Activated CD4-positive, alpha-beta memory T cell treated with anti-CD3 and anti-CD28 coated beads for 36 hours (primary cell): ENCODE measurements around the gene FGD5. TPM values are rescaled to one million over a fixed set of nuclear protein-coding genes. Genes with fewer than 3 reads are reported as not detected.

Experiments
- CTCF ChIA-PET: fragments of 350-600 bp; sonication (Branson Sonifier 250); formaldehyde crosslinking; loops from one replicate; lab custom pipeline; 2021; ENCODE audit warnings: antibody characterized with exemption, inconsistent platforms; lab: Charles Lee
- POLR2A ChIA-PET: fragments of 350-600 bp; sonication (Branson Sonifier 250); formaldehyde crosslinking; loops from one replicate; lab custom pipeline; 2021; ENCODE audit warnings: antibody characterized with exemption; lab: Charles Lee
- DNase-seq: peaks from one replicate; pipeline ENCODE4 v3.0.0-alpha.2; 2020
- H3K27ac Mint-ChIP-seq: one replicate; pipeline ENCODE4 v1.8.0; 2021; ENCODE audit warnings: mixed read lengths
- H3K27me3 Mint-ChIP-seq: one replicate; pipeline ENCODE4 v1.8.0; 2021; ENCODE audit warnings: mixed read lengths
- H3K36me3 Mint-ChIP-seq: one replicate; pipeline ENCODE4 v1.8.0; 2021; ENCODE audit warnings: mixed read lengths
- H3K4me1 Mint-ChIP-seq: one replicate; pipeline ENCODE4 v1.8.0; 2021; ENCODE audit warnings: low read depth, mixed read lengths
- H3K4me3 Mint-ChIP-seq: one replicate; pipeline ENCODE4 v1.8.0; 2021; ENCODE audit warnings: mild to moderate bottlenecking, mixed read lengths
- H3K9me3 Mint-ChIP-seq: one replicate; pipeline ENCODE4 v1.8.0; 2021; ENCODE audit warnings: mixed read lengths
- intact Hi-C: fragments of 100-400 bp; cut with micrococcal nuclease; formaldehyde crosslinking; loops from one replicate; pipeline ENCODE4 v1.15.1; 2023
- total RNA-seq, 2 experiments: library from RNA; stranded (reverse); gene quantifications; one replicate each; pipeline ENCODE4 v1.2.3, GENCODE V29; 2021

FGD5 gene
- total RNA-seq, 2 experiments from 2014 or later: 0.12 TPM; not detected in 1

GRCh38 chr3:14911651-14912050 lies 92.9 kb downstream of the FGD5 start:
- H3K4me3 Mint-ChIP-seq: no peak overlapping the region
- peaks cover 1% of the 10 kb centered on the region for H3K27me3 Mint-ChIP-seq
- ChIA-PET CTCF (interaction anchor here (2.1 kb wide), 1 partner anchor 10 kb away, joined by 8 read pairs; no protein-coding TSS in a partner anchor), POLR2A (no interaction called here)
- no peak for DNase-seq
- H3K4me1 Mint-ChIP-seq: no peaks in the 10 kb centered on the region
- H3K27ac Mint-ChIP-seq: no peak overlapping the region
- peaks cover 1% of the 10 kb centered on the region for H3K9me3 Mint-ChIP-seq
- intact Hi-C loops: no loop called here
- H3K36me3 Mint-ChIP-seq: no peaks in the 10 kb centered on the region

GRCh38 chr3:14913071-14913925 lies 94.5 kb downstream of the FGD5 start:
- Mint-ChIP-seq H3K4me3 (no peak overlapping the region), H3K27ac (no peak overlapping the region), H3K27me3 (peaks cover 1% of the 10 kb centered on the region), H3K9me3 (no peaks in the 10 kb centered on the region), H3K36me3 (no peaks in the 10 kb centered on the region), H3K4me1 (no peaks in the 10 kb centered on the region)
- DNase-seq: no peak
- CTCF ChIA-PET: interaction anchor here (0.9 to 1.1 kb wide), 3 partner anchors 8 to 123 kb away, joined by 3 to 6 read pairs (median 4); no protein-coding TSS in a partner anchor
- intact Hi-C loops: no loop called here
- POLR2A ChIA-PET: no interaction called here

DNA sequence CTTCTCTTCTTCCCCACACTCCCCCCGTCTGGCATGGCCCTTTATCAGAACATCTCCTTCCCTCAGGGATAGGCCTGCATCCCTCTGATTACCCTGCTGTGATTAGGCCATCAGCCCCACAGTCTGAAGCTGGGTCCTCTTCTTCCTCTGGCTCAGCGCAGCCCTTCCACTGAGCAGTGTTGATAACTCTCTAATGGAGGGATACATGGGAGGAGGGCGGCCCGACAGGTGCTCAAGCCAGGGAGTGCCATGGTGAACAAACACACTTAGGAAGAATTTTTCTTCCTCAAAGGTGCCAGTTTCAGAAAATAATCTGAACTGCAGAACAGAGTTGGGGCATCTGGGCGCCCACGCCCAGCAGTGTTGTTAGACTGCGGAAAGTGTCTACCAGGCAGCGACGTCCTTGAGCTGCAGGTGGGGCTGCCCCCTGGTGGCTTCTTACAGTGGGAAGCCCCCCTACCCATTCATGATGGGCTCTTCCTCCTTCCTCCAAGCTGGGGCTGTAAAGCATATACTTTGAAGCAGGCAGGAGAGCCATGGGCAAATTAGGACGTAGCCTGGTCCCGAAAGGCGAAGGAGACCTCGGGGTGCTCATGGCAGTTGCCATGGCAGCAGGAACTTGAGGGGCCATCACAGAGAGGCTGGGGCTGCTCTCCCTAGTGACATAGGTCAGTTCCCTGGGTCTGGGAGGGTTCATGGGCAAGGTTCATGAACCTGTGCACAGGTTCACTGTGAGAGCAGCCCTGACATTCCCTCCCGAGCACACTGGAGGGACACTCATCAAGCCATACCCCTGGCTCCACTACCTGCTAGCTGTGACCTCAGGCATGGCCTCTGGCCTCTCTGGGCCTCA lies 95.4 kb downstream of the FGD5 start:
- intact Hi-C loops: no loop called here
- Mint-ChIP-seq H3K4me1 (no peaks in the 10 kb centered on the region), H3K4me3 (no peak overlapping the region), H3K36me3 (no peaks in the 10 kb centered on the region), H3K27me3 (peaks cover 1% of the 10 kb centered on the region), H3K9me3 (no peaks in the 10 kb centered on the region), H3K27ac (no peak overlapping the region)
- CTCF ChIA-PET: interaction anchor here (0.9 to 1.1 kb wide), 2 partner anchors 7 to 9 kb away, joined by 3 to 4 read pairs; no protein-coding TSS in a partner anchor
- no peak for DNase-seq
- POLR2A ChIA-PET: no interaction called here

DNA sequence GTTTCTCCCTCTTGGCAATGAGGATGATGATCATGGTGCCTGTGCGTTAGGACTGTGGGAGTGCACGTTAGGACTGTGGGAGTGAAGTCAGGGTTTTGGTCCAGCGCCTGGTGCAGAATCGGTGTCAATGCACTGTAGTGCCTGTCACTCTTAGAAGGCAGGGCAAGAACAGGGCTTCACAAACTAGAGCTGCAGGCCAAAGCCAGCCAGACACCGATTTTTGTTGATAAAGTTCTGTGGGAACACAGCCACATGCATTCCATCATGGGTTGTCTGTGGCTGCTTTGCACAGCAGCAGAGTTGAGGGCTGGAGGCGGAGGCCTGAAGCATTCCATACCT lies 96.0 kb downstream of the FGD5 start:
- Mint-ChIP-seq H3K36me3 (no peaks in the 10 kb centered on the region), H3K4me3 (no peak overlapping the region), H3K9me3 (no peaks in the 10 kb centered on the region), H3K27me3 (no peaks in the 10 kb centered on the region), H3K4me1 (no peaks in the 10 kb centered on the region), H3K27ac (no peak overlapping the region)
- CTCF ChIA-PET: no interaction called here
- intact Hi-C loops: no loop called here
- POLR2A ChIA-PET: no interaction called here
- DNase-seq: no peak

- H3K9me3 Mint-ChIP-seq: no peaks in the 10 kb centered on the region
- H3K36me3 Mint-ChIP-seq: no peaks in the 10 kb centered on the region
- intact Hi-C loops: no loop called here
- ChIA-PET POLR2A (no interaction called here), CTCF (interaction anchor here (0.6 to 0.9 kb wide), 2 partner anchors 77 to 125 kb away, joined by 3 to 4 read pairs; no protein-coding TSS in a partner anchor)
- no peaks in the 10 kb centered on the region for H3K27me3 Mint-ChIP-seq
- peak; percentile 33 for DNase-seq
- no peaks in the 10 kb centered on the region for H3K4me1 Mint-ChIP-seq
- no peak overlapping the region for H3K4me3 Mint-ChIP-seq
- H3K27ac Mint-ChIP-seq: no peak overlapping the region
Observed at GRCh38 chr3:14915636-14916222, 97.0 kb downstream of the FGD5 start.

DNA sequence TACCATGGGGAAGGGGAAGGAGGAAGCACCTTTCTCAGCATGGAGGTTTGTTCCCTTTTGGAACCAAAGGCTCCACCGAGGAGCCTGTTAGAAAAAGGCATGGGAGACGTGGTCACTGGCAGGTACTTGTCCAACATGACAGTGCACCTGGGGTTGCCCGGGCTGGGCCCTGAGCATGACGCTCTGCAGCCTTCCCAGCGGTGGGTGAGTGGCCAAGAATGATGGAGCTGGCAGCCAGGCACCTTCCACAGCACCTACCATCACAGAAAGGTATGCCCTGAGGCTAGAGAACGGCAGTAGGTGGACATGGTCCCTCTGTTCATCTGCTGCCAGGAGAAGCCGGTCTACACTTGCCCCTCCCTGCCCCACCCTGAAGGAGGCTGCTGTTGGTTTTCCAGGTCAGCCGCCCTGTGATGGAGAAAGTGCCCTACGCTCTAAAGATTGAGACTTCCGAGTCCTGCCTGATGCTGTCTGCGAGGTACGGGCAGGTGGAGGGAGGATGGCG lies 99.6 kb downstream of the FGD5 start:
- H3K4me1 Mint-ChIP-seq: no peaks in the 10 kb centered on the region
- no peak for DNase-seq
- no peaks in the 10 kb centered on the region for H3K36me3 Mint-ChIP-seq
- no peak overlapping the region for H3K27ac Mint-ChIP-seq
- intact Hi-C loops: no loop called here
- CTCF ChIA-PET: interaction anchor here (0.7 to 1.4 kb wide), 2 partner anchors 9 to 633 kb away, joined by 3 to 5 read pairs; no protein-coding TSS in a partner anchor
- POLR2A ChIA-PET: no interaction called here
- H3K27me3 Mint-ChIP-seq: no peaks in the 10 kb centered on the region
- no peak overlapping the region for H3K4me3 Mint-ChIP-seq
- no peaks in the 10 kb centered on the region for H3K9me3 Mint-ChIP-seq

GRCh38 chr3:14920536-14920935 lies 101.8 kb downstream of the FGD5 start:
- no peak overlapping the region for H3K27ac Mint-ChIP-seq
- ChIA-PET CTCF (interaction anchor here (0.6 to 2.1 kb wide), 37 partner anchors 7 to 1024 kb away, joined by 3 to 36 read pairs (median 5); partner anchors contain the start of genes C3orf20 and NR2C2), POLR2A (interaction anchor here (0.7 kb wide), 1 partner anchor 285 kb away, joined by 4 read pairs; no protein-coding TSS in a partner anchor)
- no peaks in the 10 kb centered on the region for H3K36me3 Mint-ChIP-seq
- H3K27me3 Mint-ChIP-seq: no peaks in the 10 kb centered on the region
- no peaks in the 10 kb centered on the region for H3K9me3 Mint-ChIP-seq
- intact Hi-C loops: loop anchor here (2.0 to 10.0 kb wide), 2 partner anchors 412 to 1026 kb away; no protein-coding TSS in a partner anchor
- no peak for DNase-seq
- no peaks in the 10 kb centered on the region for H3K4me1 Mint-ChIP-seq
- no peak overlapping the region for H3K4me3 Mint-ChIP-seq

- Mint-ChIP-seq H3K36me3 (no peaks in the 10 kb centered on the region), H3K4me3 (no peak overlapping the region), H3K27me3 (no peaks in the 10 kb centered on the region), H3K27ac (no peak overlapping the region), H3K4me1 (no peaks in the 10 kb centered on the region), H3K9me3 (no peaks in the 10 kb centered on the region)
- CTCF ChIA-PET: interaction anchor here (0.6 to 2.1 kb wide), 49 partner anchors 8 to 1025 kb away, joined by 3 to 36 read pairs (median 4); partner anchors contain the start of genes C3orf20, CCDC174, MRPS25 and NR2C2
- peak; percentile 88 for DNase-seq
- POLR2A ChIA-PET: interaction anchor here (0.7 kb wide), 1 partner anchor 285 kb away, joined by 4 read pairs; no protein-coding TSS in a partner anchor
- intact Hi-C loops: loop anchor here (1.0 to 10.0 kb wide), 4 partner anchors 130 to 1026 kb away; no protein-coding TSS in a partner anchor
Observed at GRCh38 chr3:14921034-14921616, 102.4 kb downstream of the FGD5 start.

- Mint-ChIP-seq H3K27ac (no peak overlapping the region), H3K9me3 (no peaks in the 10 kb centered on the region), H3K4me1 (no peaks in the 10 kb centered on the region), H3K36me3 (no peaks in the 10 kb centered on the region), H3K4me3 (no peak overlapping the region), H3K27me3 (no peaks in the 10 kb centered on the region)
- CTCF ChIA-PET: interaction anchor here (0.6 to 2.1 kb wide), 45 partner anchors 8 to 1026 kb away, joined by 3 to 36 read pairs (median 5); partner anchors contain the start of genes C3orf20, CCDC174, MRPS25 and NR2C2
- no peak for DNase-seq
- intact Hi-C loops: loop anchor here (1.0 to 10.0 kb wide), 4 partner anchors 131 to 1027 kb away; no protein-coding TSS in a partner anchor
- POLR2A ChIA-PET: no interaction called here
Observed at GRCh38 chr3:14921811-14922705, 103.3 kb downstream of the FGD5 start.

- DNase-seq: no peak
- H3K27ac Mint-ChIP-seq: no peak overlapping the region
- H3K9me3 Mint-ChIP-seq: no peaks in the 10 kb centered on the region
- no peaks in the 10 kb centered on the region for H3K4me1 Mint-ChIP-seq
- H3K27me3 Mint-ChIP-seq: no peaks in the 10 kb centered on the region
- H3K4me3 Mint-ChIP-seq: no peak overlapping the region
- H3K36me3 Mint-ChIP-seq: no peaks in the 10 kb centered on the region
- POLR2A ChIA-PET: no interaction called here
- intact Hi-C loops: loop anchor here (10.0 kb wide), 1 partner anchor 1028 kb away; no protein-coding TSS in a partner anchor
- CTCF ChIA-PET: interaction anchor here (0.6 to 2.1 kb wide), 6 partner anchors 9 to 719 kb away, joined by 3 to 11 read pairs (median 4); partner anchors contain the start of gene C3orf20
Observed at GRCh38 chr3:14922863-14923262, 104.1 kb downstream of the FGD5 start.
